K562 (cell line): ENCODE results near the gene KLHL22. TPM values are rescaled to one million over a fixed set of nuclear protein-coding genes. Genes with fewer than 3 reads are reported as not detected.

Experiments used
- BRF2 ChIP-seq: IDR thresholded peaks from 3 replicates; pipeline ENCODE4 v1.6.1; 2011; ENCODE audit warnings: borderline replicate concordance, mild to moderate bottlenecking; ENCODE audit not compliant: insufficient read length, insufficient read depth
- CHD2 ChIP-seq: IDR thresholded peaks from 2 replicates; pipeline ENCODE4 v1.6.1; 2011; ENCODE audit warnings: low read depth, low read length
- CREB3 ChIP-seq: fragments of 450-650 bp; conservative IDR thresholded peaks from 2 replicates; pipeline ENCODE4 v1.6.1; 2016; ENCODE audit warnings: missing genetic modification characterization, low read depth, mild to moderate bottlenecking, missing compliant biosample characterization, moderate library complexity
- E2F4 ChIP-seq: sonication (generic); formaldehyde crosslinking; IDR thresholded peaks from 2 replicates; pipeline ENCODE4 v1.8.0; 2022; ENCODE audit warnings: mild to moderate bottlenecking, low read depth, missing genetic modification reagents
- ESRRA ChIP-seq: fragments of 450-650 bp; IDR thresholded peaks from 2 replicates; pipeline ENCODE4 v1.6.1; 2014; ENCODE audit warnings: low read depth, mild to moderate bottlenecking, moderate library complexity, borderline replicate concordance
- MBD1 ChIP-seq: fragments of 250-450 bp; sonication (Bioruptor Pico); IDR thresholded peaks from 2 replicates; pipeline ENCODE4 v1.8.0; 2022; ENCODE audit warnings: inconsistent platforms
- PHF21A ChIP-seq: fragments of 450-650 bp; IDR thresholded peaks from 2 replicates; pipeline ENCODE4 v1.6.1; 2017; ENCODE audit warnings: low read depth, borderline replicate concordance
- POLR2AphosphoS5 ChIP-seq: IDR thresholded peaks from 2 replicates; pipeline ENCODE4 v1.6.1; 2011; ENCODE audit warnings: mild to moderate bottlenecking, low read depth, low read length, moderate library complexity; ENCODE audit not compliant: control insufficient read depth, insufficient read depth
- POLR2G ChIP-seq: fragments of 200-400 bp; formaldehyde crosslinking; IDR thresholded peaks from 2 replicates; pipeline ENCODE4 v1.6.1; 2017; ENCODE audit warnings: low read depth, mild to moderate bottlenecking, antibody characterized with exemption, low read length, moderate library complexity
- TCFL5 ChIP-seq: fragments of 250-450 bp; sonication (Bioruptor Pico); conservative IDR thresholded peaks from 2 replicates; pipeline ENCODE4 v1.6.1; 2021; ENCODE audit warnings: mild to moderate bottlenecking, moderate library complexity, matching md5 sums
- ZNF408 ChIP-seq: fragments of 250-450 bp; sonication (Bioruptor Pico); IDR thresholded peaks from 2 replicates; pipeline ENCODE4 v1.4.0; 2020; ENCODE audit warnings: low read depth, mild to moderate bottlenecking, moderate library complexity
- polyA plus RNA-seq, 8 experiments: library from polyadenylated mRNA; depleted of rRNA in 4 of 8; stranded (reverse) in 5 of 8; unstranded in 3 of 8; fragments of >200 nt; fragmentation: Nextera tagmentation in 2 of 8; fragmentation: Illumina TruSeq in 1 of 8; extraction: Ambion mirVana in 2 of 8; extraction: Trizol in 1 of 8; gene quantifications; 2 replicates each; pipeline versions ENCODE4 v1.2.1 to v1.2.3, GENCODE V29; 2011 to 2014; ENCODE audit warnings: inconsistent platforms in 1 of 8, missing spikeins in 1 of 8
- total RNA-seq, 7 experiments: library from RNA; depleted of rRNA in 6 of 7; stranded (reverse); fragments of >200 nt in 6 of 7; fragmentation: Illumina TruSeq in 2 of 7; extraction: Trizol in 2 of 7; gene quantifications; 2 replicates each; pipeline versions ENCODE4 v1.2.1 to v1.2.3, GENCODE V29; 2011 to 2021; ENCODE audit warnings: low replicate concordance in 1 of 7

The KLHL22 gene
- total and polyA plus RNA-seq, 9 of the 15 experiments (the other 6 are each of a cell fraction or from before 2014, with no cell fraction given): 1.3 to 25.6 (median 15.2) TPM

GRCh38 chr22:20523086-20523983 lies 27.7 kb upstream of the KLHL22 start (continued):
- TF ChIP-seq CREB3 (tag): peak; percentile 74; the same call in 1 of the 2 replicates
- no peak for TF ChIP-seq E2F4 (CRISPR knock-in tag)
- no peak for TF ChIP-seq POLR2G
- peak; percentile 46; the same call in 1 of the 2 replicates for TF ChIP-seq POLR2AphosphoS5
- TF ChIP-seq ESRRA: no peak
- TF ChIP-seq ZNF408: no peak
- no peak for TF ChIP-seq PHF21A
- TF ChIP-seq BRF2: no peak
- TF ChIP-seq MBD1 (CRISPR knock-in tag): no peak
- peak; percentile 33; the same call in 1 of the 2 replicates for TF ChIP-seq CHD2
- TF ChIP-seq TCFL5 (CRISPR knock-in tag): peak; percentile 62; the same call in 1 of the 2 replicates
